HEK293 (cell line): ENCODE data around the gene SYNGR4.

Source experiments
- BCL11A ChIP-seq: fragments of 450-650 bp; formaldehyde crosslinking; IDR thresholded peaks from 2 replicates; pipeline ENCODE4 v1.5.1; 2016; ENCODE audit warnings: low read depth, missing biosample characterization, missing genetic modification characterization
- CTCF ChIP-seq: fragments of 450-650 bp; formaldehyde crosslinking; IDR thresholded peaks from 2 replicates; pipeline ENCODE4 v1.5.1; 2016; ENCODE audit warnings: missing biosample characterization, missing genetic modification characterization
- HIC1 ChIP-seq: fragments of 450-650 bp; formaldehyde crosslinking; IDR thresholded peaks from 2 replicates; pipeline ENCODE4 v1.5.1; 2016; ENCODE audit warnings: missing biosample characterization, missing genetic modification characterization
- HOXA7 ChIP-seq: sonication (generic); formaldehyde crosslinking; IDR thresholded peaks from 2 replicates; pipeline ENCODE4 v1.8.1; 2022; ENCODE audit warnings: missing genetic modification reagents, borderline replicate concordance
- OVOL3 ChIP-seq: fragments of 450-650 bp; formaldehyde crosslinking; IDR thresholded peaks from 2 replicates; pipeline ENCODE4 v1.5.1; 2016; ENCODE audit warnings: missing biosample characterization, missing genetic modification characterization
- PATZ1 ChIP-seq: fragments of 450-650 bp; formaldehyde crosslinking; IDR thresholded peaks from 2 replicates; pipeline ENCODE4 v1.5.1; 2016; ENCODE audit warnings: missing biosample characterization, missing genetic modification characterization
- ZBTB1 ChIP-seq: fragments of 450-650 bp; formaldehyde crosslinking; IDR thresholded peaks from 2 replicates; pipeline ENCODE4 v1.5.1; 2016; ENCODE audit warnings: missing biosample characterization, missing genetic modification characterization
- ZBTB10 ChIP-seq: fragments of 450-650 bp; formaldehyde crosslinking; IDR thresholded peaks from 2 replicates; pipeline ENCODE4 v1.5.1; 2016; ENCODE audit warnings: missing biosample characterization, missing genetic modification characterization
- ZBTB26 ChIP-seq: fragments of 450-650 bp; formaldehyde crosslinking; optimal IDR thresholded peaks from 2 replicates; pipeline ENCODE3; 2016; ENCODE audit warnings: missing biosample characterization, mild to moderate bottlenecking, missing genetic modification characterization
- ZNF16 ChIP-seq: fragments of 450-650 bp; formaldehyde crosslinking; IDR thresholded peaks from 2 replicates; pipeline ENCODE4 v1.5.1; 2016; ENCODE audit warnings: low read depth, missing biosample characterization, missing genetic modification characterization
- ZNF23 ChIP-seq: fragments of 450-650 bp; formaldehyde crosslinking; IDR thresholded peaks from 2 replicates; pipeline ENCODE4 v1.5.1; 2016; ENCODE audit warnings: missing biosample characterization, missing genetic modification characterization, borderline replicate concordance
- ZNF26 ChIP-seq: fragments of 450-650 bp; formaldehyde crosslinking; IDR thresholded peaks from 2 replicates; pipeline ENCODE4 v1.5.1; 2016; ENCODE audit warnings: missing biosample characterization, missing genetic modification characterization
- ZNF335 ChIP-seq: fragments of 450-650 bp; formaldehyde crosslinking; conservative IDR thresholded peaks from 2 replicates; pipeline ENCODE4 v1.5.1; 2016; ENCODE audit warnings: missing biosample characterization, missing genetic modification characterization
- ZNF433 ChIP-seq: fragments of 450-650 bp; formaldehyde crosslinking; IDR thresholded peaks from 2 replicates; pipeline ENCODE4 v1.5.1; 2016; ENCODE audit warnings: missing biosample characterization, missing genetic modification characterization, low read depth
- ZNF521 ChIP-seq: fragments of 450-650 bp; formaldehyde crosslinking; IDR thresholded peaks from 2 replicates; pipeline ENCODE4 v1.5.1; 2017; ENCODE audit warnings: missing biosample characterization, mild to moderate bottlenecking, missing genetic modification characterization
- ZNF548 ChIP-seq: fragments of 450-650 bp; formaldehyde crosslinking; IDR thresholded peaks from 2 replicates; pipeline ENCODE4 v1.5.1; 2016; ENCODE audit warnings: missing biosample characterization, missing genetic modification characterization
- ZNF555 ChIP-seq: fragments of 450-650 bp; formaldehyde crosslinking; conservative IDR thresholded peaks from 2 replicates; pipeline ENCODE4 v1.5.1; 2017; ENCODE audit warnings: missing biosample characterization, mild to moderate bottlenecking, missing genetic modification characterization, inconsistent platforms
- ZNF596 ChIP-seq: fragments of 450-650 bp; IDR thresholded peaks from 2 replicates; pipeline ENCODE4 v1.5.0; 2018; ENCODE audit warnings: missing biosample characterization, mild to moderate bottlenecking, missing genetic modification characterization, moderate library complexity
- ZNF600 ChIP-seq: fragments of 450-650 bp; formaldehyde crosslinking; IDR thresholded peaks from 2 replicates; pipeline ENCODE4 v1.5.1; 2016; ENCODE audit warnings: missing biosample characterization, missing genetic modification characterization
- ZNF623 ChIP-seq: fragments of 450-650 bp; formaldehyde crosslinking; IDR thresholded peaks from 2 replicates; pipeline ENCODE4 v1.5.1; 2016; ENCODE audit warnings: missing biosample characterization, missing genetic modification characterization
- ZNF629 ChIP-seq: fragments of 450-650 bp; formaldehyde crosslinking; IDR thresholded peaks from 2 replicates; pipeline ENCODE4 v1.5.1; 2017; ENCODE audit warnings: missing biosample characterization, missing genetic modification characterization
- ZNF670 ChIP-seq: fragments of 450-650 bp; formaldehyde crosslinking; IDR thresholded peaks from 2 replicates; pipeline ENCODE4 v1.5.1; 2016; ENCODE audit warnings: missing biosample characterization, missing genetic modification characterization, low read depth
- ZNF677 ChIP-seq: fragments of 450-650 bp; IDR thresholded peaks from 2 replicates; pipeline ENCODE4 v1.5.0; 2018; ENCODE audit warnings: missing biosample characterization, mild to moderate bottlenecking, missing genetic modification characterization, moderate library complexity
- ZNF692 ChIP-seq: fragments of 450-650 bp; formaldehyde crosslinking; IDR thresholded peaks from 2 replicates; pipeline ENCODE4 v1.5.1; 2016; ENCODE audit warnings: missing biosample characterization, missing genetic modification characterization
- ZNF76 ChIP-seq: fragments of 450-650 bp; formaldehyde crosslinking; IDR thresholded peaks from 2 replicates; pipeline ENCODE4; 2016; ENCODE audit warnings: low read depth, missing biosample characterization, missing genetic modification characterization, borderline replicate concordance
- ZNF776 ChIP-seq: fragments of 450-650 bp; formaldehyde crosslinking; IDR thresholded peaks from 2 replicates; pipeline ENCODE4 v1.5.0; 2017; ENCODE audit warnings: missing biosample characterization, missing genetic modification characterization, borderline replicate concordance
- ZXDB ChIP-seq: fragments of 450-650 bp; formaldehyde crosslinking; IDR thresholded peaks from 2 replicates; pipeline ENCODE4 v1.5.1; 2016; ENCODE audit warnings: missing biosample characterization, missing genetic modification characterization

Gene SYNGR4

GRCh38 chr19:48325265-48325910 is 38.8 kb upstream of the SYNGR4 start, which contains the start of gene EMP3 (continued):
- TF ChIP-seq ZNF776 (tag by site-specific recombination) (no peak), ZNF26 (tag by site-specific recombination) (no peak), ZBTB1 (tag by site-specific recombination) (no peak), ZNF76 (tag by site-specific recombination) (no peak), ZNF692 (tag by site-specific recombination) (peak; percentile 77), ZBTB10 (peak; percentile 83), ZNF555 (tag by site-specific recombination) (no peak), ZNF677 (no peak), ZNF521 (tag by site-specific recombination) (no peak), HIC1 (tag by site-specific recombination) (no peak), CTCF (no peak), OVOL3 (tag by site-specific recombination) (no peak), PATZ1 (tag by site-specific recombination) (peak; percentile 95), ZBTB26 (tag by site-specific recombination) (no peak), ZNF548 (tag by site-specific recombination) (no peak), ZNF629 (tag by site-specific recombination) (no peak), ZNF623 (tag by site-specific recombination) (no peak), ZNF670 (tag by site-specific recombination) (no peak), ZNF16 (no peak), ZNF433 (tag by site-specific recombination) (no peak), ZNF600 (tag by site-specific recombination) (peak; percentile 97), ZXDB (tag by site-specific recombination) (peak; percentile 53; the same call in 1 of the 2 replicates), ZNF23 (tag by site-specific recombination) (no peak), HOXA7 (CRISPR knock-in tag) (no peak), BCL11A (tag by site-specific recombination) (no peak), ZNF596 (peak; percentile 52; the same call in 1 of the 2 replicates), ZNF335 (tag by site-specific recombination) (peak; percentile 89)
